IPS-11a (cell line): ENCODE results near the gene SPNS1.
"Not testable (repeated sequence)": the region's sequence is repeated elsewhere in the genome, so short reads cannot be mapped to it uniquely, and the experiment has no call there.

ENCODE experiments used
- H3K4me3 ChIP-seq: one replicate; pipeline ENCODE4 v1.5.1; 2013; ENCODE audit warnings: low read depth, low read length, control low read depth

Gene SPNS1

GRCh38 chr16:28951410-28951943, 23.1 kb upstream of the SPNS1 start:
- peak overlapping the region; percentile 80 for H3K4me3 ChIP-seq

GRCh38 chr16:28958216-28958615, 16.4 kb upstream of the SPNS1 start:
- H3K4me3 ChIP-seq: no peak overlapping the region

GRCh38 chr16:28958836-28959235, 15.7 kb upstream of the SPNS1 start:
- H3K4me3 ChIP-seq: no peak overlapping the region

- no peak overlapping the region for H3K4me3 ChIP-seq
Measured at GRCh38 chr16:28964072-28964471, 10.5 kb upstream of the SPNS1 start.

GRCh38 chr16:28964496-28964895, 10.1 kb upstream of the SPNS1 start:
- H3K4me3 ChIP-seq: no peak overlapping the region

- no peak overlapping the region for H3K4me3 ChIP-seq
Measured at GRCh38 chr16:28967156-28967555, 7.4 kb upstream of the SPNS1 start.

- not testable (repeated sequence) for H3K4me3 ChIP-seq
Measured at GRCh38 chr16:28969696-28970095, 4.9 kb upstream of the SPNS1 start.

- H3K4me3 ChIP-seq: peak overlapping the region; percentile 99
Measured at GRCh38 chr16:28974007-28974436, 556 bp upstream of the SPNS1 start.

- H3K4me3 ChIP-seq: peak overlapping the region; percentile 99
Measured at GRCh38 chr16:28975158-28975599, 601 bp downstream of the SPNS1 start.

GRCh38 chr16:28977703-28978662, 3.4 kb downstream of the SPNS1 start:
- no peak overlapping the region for H3K4me3 ChIP-seq

- H3K4me3 ChIP-seq: not testable (repeated sequence)
Measured at GRCh38 chr16:28980330-28980729, 5.8 kb downstream of the SPNS1 start.

- H3K4me3 ChIP-seq: no peak overlapping the region
Measured at GRCh38 chr16:28980929-28981328, 6.4 kb downstream of the SPNS1 start.

- no peak overlapping the region for H3K4me3 ChIP-seq
Measured at GRCh38 chr16:28981517-28981916, 6.9 kb downstream of the SPNS1 start.

- H3K4me3 ChIP-seq: no peak overlapping the region
Measured at GRCh38 chr16:28982418-28982817, 7.8 kb downstream of the SPNS1 start.

- H3K4me3 ChIP-seq: no peak overlapping the region
Measured at GRCh38 chr16:28982949-28983348, 8.4 kb downstream of the SPNS1 start.

GRCh38 chr16:28983644-28984043, 9.1 kb downstream of the SPNS1 start:
- H3K4me3 ChIP-seq: no peak overlapping the region

GRCh38 chr16:28984091-28984490, 9.5 kb downstream of the SPNS1 start:
- H3K4me3 ChIP-seq: no peak overlapping the region

GRCh38 chr16:28984619-28985135, 10.1 kb downstream of the SPNS1 start, which contains the start of gene LAT:
Gene LAT (plus strand): TSS chr16:28985052. CDS start chr16:28985418, 366 bp downstream.
- H3K4me3 ChIP-seq: no peak within 1 kb of the TSS

GRCh38 chr16:28985211-28986041, 10.8 kb downstream of the SPNS1 start:
- no peak overlapping the region for H3K4me3 ChIP-seq

GRCh38 chr16:28986046-28986445, 11.5 kb downstream of the SPNS1 start:
- no peak overlapping the region for H3K4me3 ChIP-seq

GRCh38 chr16:28986492-28986891, 11.9 kb downstream of the SPNS1 start:
- H3K4me3 ChIP-seq: no peak overlapping the region
